ENCODE data around the gene INVS. TPM values are rescaled to one million over a fixed set of nuclear protein-coding genes. Genes with fewer than 3 reads are reported as not detected.

Gene INVS
- total and polyA plus RNA-seq, 2 of the 13 experiments (the other 11 are each of a cell fraction or from before 2014, with no cell fraction given): 11.3 to 16.3 TPM

GRCh38 chr9:100228352-100228869 lies 129.4 kb downstream of the INVS start:
- no peak for FAIRE-seq
- POLR2A ChIA-PET: no interaction called here
- no peaks in the 10 kb centered on the region for H3K27me3 ChIP-seq (ENCODE audit: control insufficient read depth in 1 of 2, insufficient read depth in 2 of 2, low read length in 2 of 2)
- no peak for ATAC-seq
- no TSS peak for BruUV-seq (replicated peaks)
- no peak for DNase-seq (ENCODE audit: low spot score)
- H3K4me3 ChIP-seq (replicated peaks in 1 of 3; ENCODE audit: insufficient read depth in 1 of 3, low read depth in 2 of 3, low read length in 3 of 3): no peak overlapping the region
- peaks cover 0 to 14% of the 10 kb centered on the region in 2 experiments; a peak in 3 of 5 replicates for H3K36me3 ChIP-seq (replicated peaks in 1 of 2; ENCODE audit: control insufficient read depth in 1 of 2, insufficient read depth in 2 of 2, low read length in 2 of 2)
- no peak overlapping the region for H2AFZ ChIP-seq (ENCODE audit: low read length)
- intact Hi-C loops (cut with micrococcal nuclease; ENCODE audit: unreplicated experiment): no loop called here
- in situ Hi-C loops (cut with HindIII; ENCODE audit: extremely low pct_ligation_motif_present, low pct_unique_long_range_greater_than_20kb): no loop called here
- CTCF ChIA-PET (ENCODE audit: low intra/inter-chr PET ratio, low total read pairs): no interaction called here
- H3K9me3 ChIP-seq (ENCODE audit: low read length): no peaks in the 10 kb centered on the region
- no peak overlapping the region for H3K9ac ChIP-seq (ENCODE audit: insufficient read depth, low read depth, low read length)
- no peak overlapping the region for H3K27ac ChIP-seq (ENCODE audit: extremely low read length, insufficient read depth, low read length)
- H3K79me2 ChIP-seq (ENCODE audit: insufficient read depth, low read length): no peaks in the 10 kb centered on the region
- no peak overlapping the region for H3K4me2 ChIP-seq (ENCODE audit: low read depth, low read length)
- no peaks in the 10 kb centered on the region; the same call in 1 of the 2 replicates for H4K20me1 ChIP-seq (ENCODE audit: insufficient read depth, low read length)
- 97% methylated on average over 4 of the region's 4 CpGs for WGBS (ENCODE audit: low lambda C conversion rate)
- no peaks in the 10 kb centered on the region for H3K4me1 ChIP-seq (ENCODE audit: insufficient read depth, low read length)
- no peak for TF ChIP-seq ZNF318 (CRISPR knock-in tag; IDR thresholded peaks at IDR 0.05)
- no peak for TF ChIP-seq LCORL (IDR thresholded peaks at IDR 0.05)
- TF ChIP-seq LCORL (CRISPR knock-in tag; IDR thresholded peaks at IDR 0.05): no peak
- TF ChIP-seq RFX1 (IDR thresholded peaks at IDR 0.05): no peak
- TF ChIP-seq EED (CRISPR knock-in tag; IDR thresholded peaks at IDR 0.05): no peak
- no peak for TF ChIP-seq SETDB1 (CRISPR knock-in tag; IDR thresholded peaks at IDR 0.05; ENCODE audit: borderline replicate concordance)
- TF ChIP-seq ZNF598 (CRISPR knock-in tag; IDR thresholded peaks at IDR 0.05; ENCODE audit: borderline replicate concordance): no peak

Data from HepG2 (cell line).